Activated B cell treated with CpG ODN at 0.5 μM for 24 hours (primary cell): ENCODE measurements around the gene SLC5A6. TPM values are rescaled to one million over a fixed set of nuclear protein-coding genes. Genes with fewer than 3 reads are reported as not detected.

ENCODE experiments used
- ATAC-seq: fragments of 200-7000 bp; cut with Tn5 transposase; one replicate; pipeline ENCODE4 v1.10.0; 2021; ENCODE audit warnings: low read depth, mild to moderate bottlenecking, moderate library complexity
- CTCF ChIA-PET: fragments of 350-600 bp; sonication (Branson Sonifier 250); formaldehyde crosslinking; loops from one replicate; lab custom pipeline; 2021; ENCODE audit warnings: antibody characterized with exemption; lab: Charles Lee
- POLR2A ChIA-PET: fragments of 350-600 bp; sonication (Branson Sonifier 250); formaldehyde crosslinking; loops from one replicate; lab custom pipeline; 2021; ENCODE audit warnings: antibody characterized with exemption; lab: Charles Lee
- DNase-seq: peaks from one replicate; pipeline ENCODE4 v3.0.0; 2022
- H3K27ac Mint-ChIP-seq: one replicate; pipeline ENCODE4 v1.8.0; 2020; ENCODE audit warnings: mixed read lengths
- H3K27me3 Mint-ChIP-seq: one replicate; pipeline ENCODE4 v1.8.0; 2021; ENCODE audit warnings: mixed read lengths
- H3K36me3 Mint-ChIP-seq: one replicate; pipeline ENCODE4 v1.8.0; 2021; ENCODE audit warnings: low read depth, mixed read lengths
- H3K4me1 Mint-ChIP-seq: one replicate; pipeline ENCODE4 v1.8.0; 2021; ENCODE audit warnings: mixed read lengths
- H3K4me3 Mint-ChIP-seq: one replicate; pipeline ENCODE4 v1.8.0; 2020; ENCODE audit warnings: mild to moderate bottlenecking, mixed read lengths
- H3K9me3 Mint-ChIP-seq: one replicate; pipeline ENCODE4 v1.8.0; 2020; ENCODE audit warnings: mixed read lengths
- intact Hi-C: fragments of 100-400 bp; cut with micrococcal nuclease; formaldehyde crosslinking; loops from one replicate; pipeline ENCODE4 v1.15.1; 2024
- total RNA-seq: library from RNA; stranded (reverse); gene quantifications from 2 replicates; pipeline ENCODE4 v1.2.3, GENCODE V29; 2022
- TF ChIP-seq, protein P1 (sequence below): fragments of 200-600 bp; IDR thresholded peaks from one replicate; pipeline ENCODE4 v1.8.0; 2022; ENCODE audit warnings: antibody characterized with exemption, mild to moderate bottlenecking

The SLC5A6 gene
- total RNA-seq, 1 donor from 2014 or later = 69.9 TPM

DNA sequence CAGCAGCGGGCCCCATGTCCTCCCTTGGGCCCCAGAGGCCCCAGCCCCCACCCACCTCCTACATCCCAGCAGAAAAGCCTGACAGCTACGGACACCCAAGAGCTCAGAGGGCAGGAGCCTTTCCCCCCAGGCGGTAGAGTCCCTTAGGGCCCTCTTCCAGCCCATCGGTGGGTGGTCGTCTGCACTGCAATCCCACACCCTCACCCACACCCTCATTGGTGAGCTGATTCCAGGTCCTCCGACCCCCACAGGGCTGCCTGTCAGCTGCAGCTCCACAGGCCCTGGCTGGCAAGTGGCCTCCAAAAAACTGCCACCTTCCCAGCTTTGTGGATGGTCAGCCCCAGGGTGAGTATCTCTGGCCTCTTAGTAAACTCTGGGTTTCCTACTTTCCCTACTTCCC is 52.8 kb downstream of the SLC5A6 start:
- no peak for DNase-seq
- ATAC-seq = no peak
- Mint-ChIP-seq H3K27ac (no peak overlapping the region), H3K4me1 (peaks cover 15% of the 10 kb centered on the region), H3K27me3 (peaks cover 6% of the 10 kb centered on the region), H3K36me3 (no peaks in the 10 kb centered on the region), H3K4me3 (no peak overlapping the region), H3K9me3 (no peaks in the 10 kb centered on the region)
- TF ChIP-seq, protein P1, sequence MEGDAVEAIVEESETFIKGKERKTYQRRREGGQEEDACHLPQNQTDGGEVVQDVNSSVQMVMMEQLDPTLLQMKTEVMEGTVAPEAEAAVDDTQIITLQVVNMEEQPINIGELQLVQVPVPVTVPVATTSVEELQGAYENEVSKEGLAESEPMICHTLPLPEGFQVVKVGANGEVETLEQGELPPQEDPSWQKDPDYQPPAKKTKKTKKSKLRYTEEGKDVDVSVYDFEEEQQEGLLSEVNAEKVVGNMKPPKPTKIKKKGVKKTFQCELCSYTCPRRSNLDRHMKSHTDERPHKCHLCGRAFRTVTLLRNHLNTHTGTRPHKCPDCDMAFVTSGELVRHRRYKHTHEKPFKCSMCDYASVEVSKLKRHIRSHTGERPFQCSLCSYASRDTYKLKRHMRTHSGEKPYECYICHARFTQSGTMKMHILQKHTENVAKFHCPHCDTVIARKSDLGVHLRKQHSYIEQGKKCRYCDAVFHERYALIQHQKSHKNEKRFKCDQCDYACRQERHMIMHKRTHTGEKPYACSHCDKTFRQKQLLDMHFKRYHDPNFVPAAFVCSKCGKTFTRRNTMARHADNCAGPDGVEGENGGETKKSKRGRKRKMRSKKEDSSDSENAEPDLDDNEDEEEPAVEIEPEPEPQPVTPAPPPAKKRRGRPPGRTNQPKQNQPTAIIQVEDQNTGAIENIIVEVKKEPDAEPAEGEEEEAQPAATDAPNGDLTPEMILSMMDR = no peak
- intact Hi-C loops = no loop called here
- POLR2A ChIA-PET = no interaction called here
- CTCF ChIA-PET = no interaction called here

DNA sequence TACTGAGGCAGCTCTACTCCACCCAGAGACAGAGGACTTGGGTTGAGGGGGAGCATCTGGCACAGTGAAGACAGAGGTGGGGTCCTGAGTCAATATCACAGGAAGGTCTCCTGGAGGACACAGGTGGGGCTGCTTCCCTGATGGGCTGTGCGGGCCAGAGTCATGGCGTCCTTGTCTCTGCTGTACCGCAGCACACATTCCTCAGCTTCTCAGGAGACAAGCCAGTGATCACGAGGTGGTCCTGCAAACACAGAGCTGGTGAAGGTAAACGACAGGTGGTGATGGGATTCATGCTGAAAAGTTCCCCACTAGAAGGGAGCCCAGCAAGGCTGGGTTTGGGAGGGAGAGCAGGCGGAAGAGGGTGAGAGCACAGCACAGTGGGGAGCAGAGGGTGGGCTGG is 53.6 kb downstream of the SLC5A6 start:
- peaks cover 9% of the 10 kb centered on the region for H3K4me1 Mint-ChIP-seq
- CTCF ChIA-PET = no interaction called here
- no peak overlapping the region for H3K4me3 Mint-ChIP-seq
- H3K27me3 Mint-ChIP-seq = peaks cover 9% of the 10 kb centered on the region
- no peak for ATAC-seq
- TF ChIP-seq, protein P1 = no peak
- POLR2A ChIA-PET = no interaction called here
- H3K9me3 Mint-ChIP-seq = no peaks in the 10 kb centered on the region
- H3K36me3 Mint-ChIP-seq = no peaks in the 10 kb centered on the region
- no peak overlapping the region for H3K27ac Mint-ChIP-seq
- intact Hi-C loops = no loop called here
- no peak for DNase-seq

DNA sequence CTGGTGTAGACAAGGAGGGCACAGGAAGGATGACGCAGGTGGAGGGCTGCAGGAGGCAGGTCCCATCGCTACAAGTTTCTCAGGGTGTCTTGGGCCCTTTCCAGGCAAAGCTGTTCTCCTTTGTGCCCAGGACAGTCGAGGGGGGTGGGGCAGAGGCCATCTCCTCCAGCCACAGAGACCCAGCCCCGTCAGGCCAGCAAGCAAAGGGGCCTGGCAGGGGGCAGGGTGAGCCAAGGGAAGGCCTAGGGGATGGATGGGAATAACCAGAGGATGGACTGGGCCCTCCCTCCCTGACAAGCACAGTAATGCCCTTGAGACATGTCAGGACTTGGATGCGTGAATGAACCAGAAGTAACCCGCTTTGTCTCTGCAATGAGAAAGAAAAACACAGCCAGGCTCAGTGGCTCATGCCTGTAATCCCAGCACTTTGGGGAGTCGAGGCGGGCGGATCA is 57.0 kb downstream of the SLC5A6 start:
- intact Hi-C loops = no loop called here
- Mint-ChIP-seq H3K9me3 (no peaks in the 10 kb centered on the region), H3K4me1 (no peaks in the 10 kb centered on the region), H3K4me3 (no peak overlapping the region), H3K27me3 (peaks cover 15% of the 10 kb centered on the region), H3K36me3 (no peaks in the 10 kb centered on the region), H3K27ac (no peak overlapping the region)
- ATAC-seq = no peak
- ChIA-PET CTCF (no interaction called here), POLR2A (no interaction called here)
- TF ChIP-seq, protein P1 = no peak
- DNase-seq = no peak

DNA sequence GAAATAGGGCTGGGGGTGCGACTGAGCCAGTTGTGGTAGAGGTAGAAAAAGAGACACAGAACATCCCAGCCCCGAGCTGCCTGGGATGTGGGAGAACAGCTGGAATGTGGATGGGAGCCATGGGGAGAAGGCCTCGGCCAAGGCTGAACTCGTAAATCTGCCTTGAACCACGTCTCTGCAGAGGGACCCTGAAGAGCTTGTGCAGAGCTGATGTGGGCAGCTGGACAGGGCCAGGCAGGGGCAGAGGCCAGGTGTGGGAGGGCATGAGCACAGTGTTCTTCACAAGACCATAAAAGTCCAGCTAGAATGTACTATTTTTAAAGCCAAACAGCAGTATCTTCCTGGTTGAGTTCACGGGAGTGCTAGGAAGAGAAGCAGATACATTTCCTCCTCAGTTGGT is 57.6 kb downstream of the SLC5A6 start:
- POLR2A ChIA-PET = no interaction called here
- DNase-seq (no peak), ATAC-seq (no peak)
- TF ChIP-seq, protein P1 = no peak
- Mint-ChIP-seq H3K27ac (no peak overlapping the region), H3K9me3 (no peaks in the 10 kb centered on the region), H3K4me3 (no peak overlapping the region), H3K27me3 (peaks cover 15% of the 10 kb centered on the region), H3K4me1 (no peaks in the 10 kb centered on the region), H3K36me3 (no peaks in the 10 kb centered on the region)
- CTCF ChIA-PET = no interaction called here
- intact Hi-C loops = no loop called here

DNA sequence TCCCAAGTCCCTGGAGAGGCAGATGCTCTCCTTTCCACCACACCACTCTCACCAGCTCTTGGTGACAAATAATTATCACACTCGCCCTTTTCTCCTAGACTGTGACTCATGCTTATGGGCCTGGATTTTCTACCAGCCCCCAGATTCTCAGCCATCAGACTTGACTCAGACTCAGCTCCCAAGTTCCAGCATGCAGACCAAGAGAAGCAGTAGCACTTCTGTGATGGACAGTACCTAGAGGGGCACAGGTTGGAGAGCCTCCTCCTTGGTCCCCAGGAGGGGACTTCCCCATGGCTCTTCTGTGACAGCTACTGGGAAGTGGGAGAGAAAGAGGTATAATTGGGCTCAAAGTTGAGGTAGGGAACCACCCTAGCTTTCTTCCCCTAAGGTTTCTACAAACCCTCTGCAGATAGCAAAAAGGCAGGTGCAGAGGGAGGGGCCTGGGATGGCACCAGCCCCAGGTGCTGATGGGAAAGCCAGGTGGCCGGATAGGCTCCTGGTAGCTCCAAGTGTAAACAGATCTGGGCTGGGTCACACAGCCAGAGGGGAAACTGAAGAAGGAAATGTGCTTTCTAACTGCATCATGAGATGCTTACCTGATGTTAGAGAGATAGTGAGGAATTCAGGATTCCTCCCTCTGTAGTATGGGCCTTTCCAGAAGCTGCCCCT is 59.1 kb downstream of the SLC5A6 start:
- intact Hi-C loops = no loop called here
- no peaks in the 10 kb centered on the region for H3K36me3 Mint-ChIP-seq
- no peak for DNase-seq
- TF ChIP-seq, protein P1 = no peak
- POLR2A ChIA-PET = no interaction called here
- CTCF ChIA-PET = no interaction called here
- no peaks in the 10 kb centered on the region for H3K4me1 Mint-ChIP-seq
- ATAC-seq = no peak
- H3K27ac Mint-ChIP-seq = no peak overlapping the region
- no peaks in the 10 kb centered on the region for H3K9me3 Mint-ChIP-seq
- peaks cover 18% of the 10 kb centered on the region for H3K27me3 Mint-ChIP-seq
- no peak overlapping the region for H3K4me3 Mint-ChIP-seq
